AG08396 (cell line): ENCODE measurements around the gene XIRP1.

Experiments
- DNase-seq: peaks from one replicate; pipeline ENCODE4 v3.0.0; 2012; ENCODE audit warnings: low spot score, mixed read lengths

The XIRP1 gene

GRCh38 chr3:39209329-39209970 is 17.1 kb upstream of the XIRP1 start:
- DNase-seq, result no peak

DNA sequence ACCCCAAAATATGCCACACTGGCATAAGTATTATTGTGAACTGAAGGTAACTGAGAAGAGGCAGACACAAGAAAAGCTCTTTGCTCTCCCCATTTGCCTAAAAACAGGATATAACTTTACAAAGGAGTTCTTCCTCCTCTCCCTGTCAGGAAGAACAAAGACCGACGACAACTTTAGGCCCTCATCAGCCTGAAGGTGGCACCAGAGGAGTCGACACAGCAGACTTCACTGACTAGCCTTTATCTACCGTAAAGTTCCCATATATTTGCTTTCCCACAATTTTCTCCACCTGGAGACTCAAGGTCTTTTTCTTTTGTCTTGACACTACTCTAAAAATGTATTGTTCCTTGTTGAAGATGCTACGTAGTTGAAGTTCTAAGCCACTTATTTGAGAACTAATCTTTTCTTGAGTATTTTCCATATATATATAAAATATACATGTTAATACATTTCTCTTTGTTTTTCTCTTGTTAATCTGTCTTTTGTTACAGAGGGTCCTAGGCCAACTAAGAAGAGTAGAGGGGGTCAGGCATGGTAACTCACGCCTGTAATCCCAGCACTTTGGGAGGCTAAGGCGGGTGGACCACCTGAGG is 16.2 kb upstream of the XIRP1 start:
- DNase-seq, result peak; percentile 64

DNA sequence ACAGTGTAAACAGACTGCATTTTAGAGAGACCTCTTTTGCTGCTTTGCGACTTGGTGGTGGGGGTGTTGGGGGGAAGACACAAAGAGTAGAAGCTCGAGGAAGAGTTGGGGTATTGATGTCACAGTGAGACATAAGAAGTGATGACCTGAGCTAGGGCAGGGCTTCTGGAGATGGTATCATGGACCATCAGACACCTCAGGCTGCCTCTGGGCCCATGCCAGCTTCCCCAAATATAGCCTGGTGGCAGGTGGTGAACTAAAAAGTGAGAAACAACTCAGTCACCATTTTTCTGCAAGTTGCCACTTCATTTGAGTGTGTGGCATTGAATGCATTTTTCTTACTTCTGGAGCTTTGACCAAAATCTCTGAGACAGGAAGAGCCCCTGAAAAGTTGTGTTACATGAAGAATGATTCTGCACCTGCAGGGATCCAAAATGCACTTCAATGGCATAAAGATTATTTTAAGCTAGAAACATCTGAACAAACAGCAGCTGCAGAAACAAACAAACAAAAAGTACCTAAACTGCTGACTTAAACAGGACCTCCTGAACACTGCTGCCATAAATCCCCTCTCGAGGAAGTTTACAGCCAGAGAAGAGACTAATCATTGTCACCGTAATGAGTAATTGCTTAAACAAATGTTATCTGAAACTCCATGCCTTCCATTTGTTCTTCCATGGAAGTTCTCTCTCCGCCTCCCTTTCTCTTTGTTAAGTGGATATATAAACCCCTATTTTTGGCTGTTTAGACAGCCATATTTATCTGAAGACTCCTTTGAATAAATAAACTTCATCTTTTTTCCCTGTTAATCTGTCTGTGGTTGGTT is 15.2 kb upstream of the XIRP1 start:
- no peak for DNase-seq

DNA sequence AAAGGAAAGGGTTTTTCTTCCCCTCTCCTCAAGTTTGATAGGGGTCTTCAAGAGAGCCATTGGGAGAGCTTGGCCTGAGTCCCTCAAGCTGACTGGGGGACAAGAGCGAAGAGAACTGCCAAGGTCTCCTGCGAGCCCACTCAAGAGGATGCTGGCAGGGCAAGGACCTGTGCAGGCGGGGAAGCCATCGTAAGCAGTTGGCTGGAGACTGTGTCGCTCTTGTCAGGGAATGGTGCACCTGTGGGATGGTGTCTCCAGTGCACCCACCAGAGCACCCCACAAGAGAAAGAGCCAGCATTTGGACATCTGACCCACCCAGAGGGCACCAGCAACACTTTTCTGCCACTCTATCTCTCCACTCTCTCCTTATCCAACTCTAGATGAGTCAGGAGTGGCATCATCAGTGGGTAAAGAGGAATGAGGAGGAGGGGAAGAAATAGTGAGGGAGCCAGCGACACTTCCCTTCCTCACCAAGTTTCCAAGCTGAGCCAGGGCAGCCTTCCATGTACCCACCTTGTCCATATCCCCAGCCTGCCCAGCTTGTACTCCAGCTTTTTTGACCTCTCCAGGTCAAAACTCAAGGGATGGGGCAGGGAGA is 13.6 kb upstream of the XIRP1 start:
- no peak for DNase-seq

- no peak for DNase-seq
Measured at GRCh38 chr3:39205131-39205530, 12.7 kb upstream of the XIRP1 start.

GRCh38 chr3:39203860-39204259 is 11.5 kb upstream of the XIRP1 start:
- DNase-seq, result no peak

DNA sequence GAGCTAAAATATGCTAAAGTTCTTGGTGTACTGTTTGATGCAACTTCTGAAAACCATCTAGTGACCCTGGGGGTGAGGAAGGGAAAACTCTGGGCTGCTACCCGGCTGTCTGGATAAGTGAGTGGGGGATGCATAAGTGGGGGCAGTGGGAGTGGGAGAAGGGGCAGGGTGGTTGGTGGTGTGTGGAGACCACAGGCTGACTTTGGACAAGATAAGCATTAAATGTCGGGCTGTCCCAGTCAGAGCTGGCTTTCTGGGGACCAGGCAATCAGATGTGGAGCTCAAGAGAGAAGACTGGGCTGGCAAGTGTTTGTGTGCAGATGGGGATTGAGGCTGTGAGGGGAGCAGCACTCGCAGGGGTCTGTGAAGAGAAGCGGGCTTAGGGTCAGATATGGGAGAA is 11.0 kb upstream of the XIRP1 start:
- DNase-seq, result no peak

DNA sequence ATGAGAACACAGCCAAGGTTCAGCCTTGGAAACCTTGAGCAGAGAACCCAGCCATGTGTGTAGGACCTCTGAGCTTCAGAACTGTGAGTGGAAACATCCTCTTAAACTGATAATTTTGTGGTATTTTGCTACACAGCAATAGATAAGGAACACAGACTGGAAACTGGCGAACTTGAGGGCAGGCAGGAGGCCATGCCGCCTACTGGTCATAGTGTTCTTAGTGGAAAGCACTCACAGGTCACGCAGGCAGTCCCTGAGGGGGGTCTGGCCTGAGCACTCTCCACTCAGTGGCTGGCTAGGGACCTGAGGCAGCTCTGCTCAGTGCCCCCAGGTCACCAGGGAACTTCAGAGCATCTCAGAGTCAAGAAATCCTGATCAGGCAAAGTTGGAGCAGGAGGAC is 9.7 kb upstream of the XIRP1 start:
- DNase-seq, result no peak

GRCh38 chr3:39196671-39197356 is 4.4 kb upstream of the XIRP1 start:
- no peak for DNase-seq

GRCh38 chr3:39196034-39196433 is 3.6 kb upstream of the XIRP1 start:
- DNase-seq, result no peak

DNA sequence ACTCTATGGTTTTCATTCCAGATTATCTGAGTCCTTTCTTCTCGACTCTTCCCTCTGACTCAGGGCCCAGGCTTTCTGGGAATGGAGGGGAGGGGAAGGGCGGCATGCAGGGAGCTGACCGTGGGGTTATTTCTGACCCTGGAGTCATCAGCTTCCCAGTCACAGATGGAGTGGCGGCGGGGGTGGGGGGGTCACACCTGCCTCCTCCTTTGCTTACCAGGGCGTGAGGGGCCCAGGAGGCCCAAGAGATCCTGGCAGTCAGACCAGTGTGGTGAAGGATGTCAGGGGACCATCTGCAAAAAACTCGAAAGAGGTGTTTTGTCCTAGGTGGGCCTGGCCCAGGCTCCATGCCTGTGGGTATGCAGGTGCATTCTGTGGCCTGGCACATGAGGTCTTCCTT is 996 bp upstream of the XIRP1 start:
- peak; percentile 41 for DNase-seq

DNA sequence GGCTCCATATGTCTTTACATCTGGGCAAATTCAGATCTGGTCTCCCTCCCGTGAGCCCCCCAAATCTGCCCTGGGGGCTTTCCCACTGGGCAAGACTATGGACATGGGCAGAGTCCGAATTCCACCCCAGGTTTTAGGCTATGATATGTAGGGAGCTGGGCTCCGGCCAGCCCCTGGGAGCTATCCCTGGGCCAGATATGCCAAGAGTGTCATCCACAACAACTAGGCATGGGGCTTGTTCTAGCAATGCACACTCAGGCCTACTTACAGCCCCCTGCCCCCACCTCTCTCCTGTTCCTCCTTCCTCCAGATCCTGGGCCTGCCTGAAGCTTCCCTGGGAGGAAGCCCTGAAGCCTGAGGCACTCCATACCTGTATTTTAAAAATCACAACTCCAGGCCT is 622 bp downstream of the XIRP1 start:
- no peak for DNase-seq

DNA sequence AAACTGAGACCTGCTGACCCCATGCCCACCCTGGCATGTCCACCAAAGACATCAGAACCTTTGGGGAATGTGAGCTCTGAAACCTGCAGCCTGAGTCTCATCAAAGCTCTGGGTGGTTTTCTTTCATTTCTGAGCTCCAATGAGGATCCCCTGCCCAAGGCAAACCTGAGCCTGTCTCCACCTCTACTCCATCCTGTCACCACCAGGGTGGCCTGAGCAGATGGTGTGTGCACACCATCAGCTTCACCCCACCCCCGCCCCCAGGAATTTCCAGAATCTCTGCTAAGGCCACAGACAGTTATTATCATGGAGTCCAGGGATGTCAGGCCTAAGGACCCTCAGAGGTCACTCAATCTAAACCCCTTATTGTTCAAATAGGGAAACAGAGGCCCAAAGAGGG is 1.3 kb downstream of the XIRP1 start:
- DNase-seq, result no peak

- DNase-seq, result no peak
Measured at GRCh38 chr3:39190281-39191025, 1.9 kb downstream of the XIRP1 start.

DNA sequence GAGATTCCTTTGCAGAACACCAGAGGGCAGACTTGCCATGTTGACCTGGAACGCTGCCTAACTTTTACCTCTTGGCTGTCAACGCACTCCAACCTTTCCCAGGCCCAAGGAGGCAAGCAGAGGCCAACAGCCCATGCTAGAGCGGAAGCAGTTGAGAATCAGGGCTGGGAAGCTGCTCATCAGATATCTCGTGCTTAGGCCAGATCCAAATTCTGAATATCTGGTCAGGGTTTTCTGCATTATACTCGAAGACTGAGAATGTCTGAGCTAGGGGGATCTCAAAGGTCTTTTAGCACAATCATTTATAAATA is 2.5 kb downstream of the XIRP1 start:
- peak; percentile 74 for DNase-seq

GRCh38 chr3:39189150-39189958 is 3.0 kb downstream of the XIRP1 start:
- no peak for DNase-seq

DNA sequence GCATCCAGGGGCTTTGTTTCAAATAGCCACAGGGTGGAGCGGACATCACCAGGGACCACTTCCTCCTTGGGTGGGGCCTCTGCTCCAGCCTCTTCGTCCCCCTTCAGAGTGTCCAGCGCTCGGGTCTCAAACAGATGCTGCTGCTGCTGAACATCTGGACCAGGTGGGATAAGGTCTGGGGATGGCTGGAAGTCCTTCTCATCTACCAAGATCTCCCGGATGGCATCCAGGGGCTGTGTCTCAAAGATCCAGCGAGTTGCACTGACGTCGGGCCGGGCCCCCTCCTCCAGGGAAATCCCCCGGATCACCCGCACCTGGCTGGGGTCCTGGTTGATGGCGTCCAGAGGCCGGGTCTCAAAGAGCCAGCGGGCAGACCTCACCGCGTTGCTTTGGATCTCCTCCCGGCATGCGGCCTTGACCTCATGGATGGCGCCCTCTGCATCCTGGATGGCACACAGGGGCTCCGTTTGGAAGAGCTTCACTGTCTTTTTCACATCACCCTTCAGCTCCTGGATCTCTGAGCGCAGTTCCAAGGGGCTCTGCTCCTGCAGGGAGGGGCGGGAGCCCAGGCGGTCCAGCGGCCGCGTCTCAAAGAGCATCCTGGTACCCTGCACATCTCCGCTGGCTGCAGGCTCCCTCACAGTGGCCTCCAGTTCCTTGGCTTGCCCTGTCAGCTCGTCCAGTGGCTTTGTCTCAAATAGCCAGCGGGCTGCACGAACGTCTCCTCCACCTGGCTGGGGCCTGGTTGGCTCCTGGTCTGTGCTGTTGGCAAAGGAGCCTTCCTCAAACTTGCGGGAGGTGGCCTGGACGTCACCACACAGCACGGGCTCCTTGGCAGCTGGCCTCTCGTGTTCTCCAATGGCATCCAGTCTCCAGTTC is 3.9 kb downstream of the XIRP1 start:
- DNase-seq, result no peak

DNA sequence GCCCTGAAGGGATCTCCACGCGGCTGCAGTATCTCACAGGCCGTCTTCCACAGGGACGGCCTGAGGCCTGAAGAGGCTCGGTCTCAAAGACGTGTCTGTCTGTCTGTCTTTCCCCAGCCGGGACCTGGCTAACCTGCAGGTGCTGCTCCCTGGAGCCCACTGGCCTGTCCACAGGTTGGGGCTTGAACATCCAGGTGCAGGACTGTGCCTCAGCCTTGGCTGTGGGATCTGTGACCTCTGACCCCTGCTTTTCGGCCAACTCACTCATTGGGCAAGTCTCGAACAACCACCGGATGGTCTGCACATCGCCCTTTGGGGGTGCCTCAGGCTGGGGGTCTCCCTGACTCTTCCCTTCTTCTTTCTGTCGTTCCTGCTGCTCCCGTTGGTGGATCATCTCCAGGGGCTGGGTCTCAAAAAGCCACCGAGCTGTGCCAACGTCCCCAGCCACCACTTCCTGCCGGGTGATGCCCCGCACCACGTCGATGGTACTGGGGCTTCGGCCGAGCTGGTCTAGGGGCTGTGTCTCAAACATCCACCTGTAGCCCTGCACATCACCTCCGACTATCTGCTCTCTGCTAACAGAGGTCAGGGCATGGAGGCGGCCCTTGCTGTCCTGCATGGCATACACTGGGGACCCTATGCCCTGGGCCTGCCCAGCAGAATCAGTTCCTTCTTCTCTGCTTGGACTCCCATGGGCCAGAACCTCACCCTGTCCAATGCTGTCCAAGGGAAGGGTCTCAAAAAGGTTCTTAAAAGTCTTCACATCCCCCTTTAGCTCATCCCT is 4.8 kb downstream of the XIRP1 start:
- DNase-seq, result no peak

DNA sequence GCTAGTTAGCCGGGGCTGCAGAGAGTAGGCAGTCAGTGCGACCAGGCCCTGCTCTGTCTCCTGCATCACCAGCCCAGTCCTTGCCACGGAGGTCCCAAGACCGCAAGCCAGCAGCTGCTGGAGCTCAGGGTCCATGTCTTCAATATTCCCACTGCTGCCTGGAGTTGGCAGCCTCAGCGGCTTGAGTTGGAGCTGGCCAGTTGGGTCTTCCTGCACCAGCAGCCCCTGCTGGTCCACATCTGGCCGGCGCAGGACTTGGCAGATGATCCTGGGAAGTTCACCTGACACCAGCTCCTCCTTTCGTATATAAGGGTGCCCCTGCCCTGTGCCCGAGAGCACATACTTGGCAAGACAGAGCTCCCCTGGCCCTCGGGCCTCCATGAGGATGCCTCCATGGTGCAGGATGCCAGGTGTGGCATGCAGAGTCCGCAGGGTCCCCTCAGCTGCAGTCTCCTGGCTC is 5.7 kb downstream of the XIRP1 start:
- no peak for DNase-seq
